Colonic mucosa (tissue), 4 donors: Measurements from ENCODE around the gene TMEM31. TPM values are rescaled to one million over a fixed set of nuclear protein-coding genes. Genes with fewer than 3 reads are reported as not detected.

ENCODE experiments used
- DNase-seq: peaks from one replicate; pipeline ENCODE4 v3.0.0-alpha.2; 2020
- H3K27ac ChIP-seq: fragments of 200-600 bp; one replicate; pipeline ENCODE4 v1.8.0; 2021
- H3K27me3 ChIP-seq: fragments of 200-600 bp; one replicate; pipeline ENCODE4 v1.8.0; 2021
- H3K36me3 ChIP-seq: fragments of 200-600 bp; one replicate; pipeline ENCODE4 v1.8.0; 2021
- H3K4me1 ChIP-seq: fragments of 200-600 bp; one replicate; pipeline ENCODE4 v1.8.0; 2021; ENCODE audit warnings: mild to moderate bottlenecking
- H3K4me3 ChIP-seq: fragments of 200-600 bp; one replicate; pipeline ENCODE4 v1.8.0; 2021
- H3K9ac ChIP-seq, 2 donors: one replicate each; pipeline ENCODE4 v1.7.0; 2013; ENCODE audit warnings: control low read depth in 2 of 2, low read depth in 2 of 2, low read length in 2 of 2
- H3K9me3 ChIP-seq: fragments of 200-600 bp; one replicate; pipeline ENCODE4 v1.8.0; 2021
- intact Hi-C: fragments of 100-400 bp; cut with DNase I; formaldehyde crosslinking; loops from one replicate; pipeline ENCODE4 v1.14.1; 2022
- total RNA-seq, 2 donors: library from RNA; stranded (reverse); fragmentation: NEBNext Ultra II Directional in 1 of 2; extraction: Animal tissue kit (Norgen Biotek cat#: 25700) in 1 of 2; gene quantifications; one replicate each; pipeline ENCODE4 v1.2.1, GENCODE V29; 2021
- TF ChIP-seq, protein P1 (sequence below): fragments of 200-600 bp; IDR thresholded peaks from one replicate; pipeline ENCODE4 v1.8.0; 2022; ENCODE audit warnings: antibody characterized with exemption, mild to moderate bottlenecking
- donor health status: healthy.
- donor health status: DM: no; HTN: no; CAD: no.
- donor health status: DM: no; HTN: no; CAD: no.

TMEM31 gene
- total RNA-seq, 2 donors from 2014 or later = not detected

- Histone ChIP-seq H3K9me3 (no peaks in the 10 kb centered on the region), H3K27ac (no peak overlapping the region), H3K9ac (no peak overlapping the region), H3K4me1 (no peaks in the 10 kb centered on the region), H3K36me3 (no peaks in the 10 kb centered on the region), H3K4me3 (no peak overlapping the region), H3K27me3 (no peaks in the 10 kb centered on the region)
- TF ChIP-seq, protein P1, sequence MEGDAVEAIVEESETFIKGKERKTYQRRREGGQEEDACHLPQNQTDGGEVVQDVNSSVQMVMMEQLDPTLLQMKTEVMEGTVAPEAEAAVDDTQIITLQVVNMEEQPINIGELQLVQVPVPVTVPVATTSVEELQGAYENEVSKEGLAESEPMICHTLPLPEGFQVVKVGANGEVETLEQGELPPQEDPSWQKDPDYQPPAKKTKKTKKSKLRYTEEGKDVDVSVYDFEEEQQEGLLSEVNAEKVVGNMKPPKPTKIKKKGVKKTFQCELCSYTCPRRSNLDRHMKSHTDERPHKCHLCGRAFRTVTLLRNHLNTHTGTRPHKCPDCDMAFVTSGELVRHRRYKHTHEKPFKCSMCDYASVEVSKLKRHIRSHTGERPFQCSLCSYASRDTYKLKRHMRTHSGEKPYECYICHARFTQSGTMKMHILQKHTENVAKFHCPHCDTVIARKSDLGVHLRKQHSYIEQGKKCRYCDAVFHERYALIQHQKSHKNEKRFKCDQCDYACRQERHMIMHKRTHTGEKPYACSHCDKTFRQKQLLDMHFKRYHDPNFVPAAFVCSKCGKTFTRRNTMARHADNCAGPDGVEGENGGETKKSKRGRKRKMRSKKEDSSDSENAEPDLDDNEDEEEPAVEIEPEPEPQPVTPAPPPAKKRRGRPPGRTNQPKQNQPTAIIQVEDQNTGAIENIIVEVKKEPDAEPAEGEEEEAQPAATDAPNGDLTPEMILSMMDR = no peak
- no peak for DNase-seq
- intact Hi-C loops = no loop called here
Observed at GRCh38 chrX:103729015-103729414, 18.3 kb downstream of the TMEM31 start.

GRCh38 chrX:103730147-103730795 is 19.6 kb downstream of the TMEM31 start:
- H3K27me3 ChIP-seq = no peaks in the 10 kb centered on the region
- no peak overlapping the region for H3K4me3 ChIP-seq
- intact Hi-C loops = no loop called here
- no peaks in the 10 kb centered on the region for H3K9me3 ChIP-seq
- no peaks in the 10 kb centered on the region for H3K36me3 ChIP-seq
- no peaks in the 10 kb centered on the region for H3K4me1 ChIP-seq
- no peak overlapping the region for H3K27ac ChIP-seq
- TF ChIP-seq, protein P1 = no peak
- H3K9ac ChIP-seq = no peak overlapping the region
- DNase-seq = no peak

GRCh38 chrX:103730796-103731493 is 20.2 kb downstream of the TMEM31 start:
- no peaks in the 10 kb centered on the region for H3K9me3 ChIP-seq
- no peaks in the 10 kb centered on the region for H3K4me1 ChIP-seq
- H3K27ac ChIP-seq = no peak overlapping the region
- TF ChIP-seq, protein P1 = no peak
- H3K36me3 ChIP-seq = no peaks in the 10 kb centered on the region
- intact Hi-C loops = no loop called here
- no peaks in the 10 kb centered on the region for H3K27me3 ChIP-seq
- H3K4me3 ChIP-seq = no peak overlapping the region
- H3K9ac ChIP-seq = no peak overlapping the region
- DNase-seq = no peak

- intact Hi-C loops = no loop called here
- H3K4me1 ChIP-seq = no peaks in the 10 kb centered on the region
- no peaks in the 10 kb centered on the region for H3K36me3 ChIP-seq
- no peaks in the 10 kb centered on the region for H3K27me3 ChIP-seq
- TF ChIP-seq, protein P1 = no peak
- H3K27ac ChIP-seq = no peak overlapping the region
- no peak overlapping the region for H3K9ac ChIP-seq
- no peak for DNase-seq
- H3K4me3 ChIP-seq = no peak overlapping the region
- H3K9me3 ChIP-seq = no peaks in the 10 kb centered on the region
Observed at GRCh38 chrX:103733017-103733416, 22.3 kb downstream of the TMEM31 start.

DNA sequence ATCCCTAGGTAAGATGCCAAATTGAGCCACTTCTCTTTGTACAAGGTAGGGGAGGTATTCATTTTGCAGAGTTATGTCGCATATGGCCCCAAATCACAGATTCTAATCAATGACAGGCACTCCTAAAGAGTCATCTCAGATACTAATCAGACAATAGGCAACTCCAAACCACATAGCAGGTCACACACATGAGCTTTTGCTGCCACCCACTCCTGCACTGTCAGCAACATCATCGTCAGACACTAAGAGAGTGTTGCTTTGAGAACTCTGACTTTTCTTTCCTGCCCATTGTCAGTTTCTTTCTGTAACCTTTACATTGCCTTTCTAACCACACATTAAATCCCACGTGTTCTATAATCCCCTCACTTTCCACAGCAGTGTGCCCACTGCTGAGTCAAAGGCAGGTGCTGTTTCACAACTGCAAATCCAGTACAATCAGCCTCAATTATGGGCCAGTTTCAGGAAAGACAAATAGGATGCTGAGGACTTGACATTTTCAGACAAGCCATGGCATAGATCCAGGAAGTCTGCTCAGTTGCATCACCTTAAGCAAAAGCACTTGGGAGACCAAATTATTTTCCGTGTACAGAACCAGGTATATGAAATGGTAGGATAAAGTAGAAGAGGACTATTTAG is 23.5 kb downstream of the TMEM31 start:
- Histone ChIP-seq H3K9me3 (no peaks in the 10 kb centered on the region), H3K36me3 (no peaks in the 10 kb centered on the region), H3K9ac (no peak overlapping the region), H3K27ac (no peak overlapping the region), H3K4me1 (no peaks in the 10 kb centered on the region), H3K4me3 (no peak overlapping the region), H3K27me3 (no peaks in the 10 kb centered on the region)
- intact Hi-C loops = no loop called here
- TF ChIP-seq, protein P1 = no peak
- no peak for DNase-seq
